Osteoblast (primary cell): ENCODE results near the gene DGKB. TPM values are rescaled to one million over a fixed set of nuclear protein-coding genes. Genes with fewer than 3 reads are reported as not detected.

Experiments used
- DNase-seq: peaks from one replicate; pipeline ENCODE4 v3.0.0; 2011; ENCODE audit warnings: low spot score, mixed read lengths; ENCODE audit not compliant: insufficient read length; ENCODE audit errors: missing footprints
- H2AFZ ChIP-seq: 2 replicates; pipeline ENCODE4 v1.6.0; 2011; ENCODE audit warnings: mild to moderate bottlenecking, low read length
- H3K27ac ChIP-seq: 2 replicates; pipeline ENCODE4 v1.5.1; 2011; ENCODE audit warnings: mild to moderate bottlenecking, low read depth, low read length, moderate library complexity
- H3K27me3 ChIP-seq: 2 replicates; pipeline ENCODE4 v1.6.0; 2012; ENCODE audit warnings: mild to moderate bottlenecking, control low read depth, inconsistent platforms, low read length, moderate library complexity; ENCODE audit not compliant: insufficient read depth
- H3K36me3 ChIP-seq: 2 replicates; pipeline ENCODE4 v1.5.1; 2011; ENCODE audit warnings: mild to moderate bottlenecking, low read length, control low read depth, moderate library complexity; ENCODE audit not compliant: insufficient read depth
- H3K4me1 ChIP-seq: 2 replicates; pipeline ENCODE4 v1.5.1; 2011; ENCODE audit warnings: mild to moderate bottlenecking, low read length, control low read depth, moderate library complexity; ENCODE audit not compliant: insufficient read depth
- H3K4me2 ChIP-seq: 2 replicates; pipeline ENCODE4 v1.6.0; 2011; ENCODE audit warnings: mild to moderate bottlenecking, low read length; ENCODE audit not compliant: insufficient read depth
- H3K4me3 ChIP-seq: fragments of 200-600 bp; sonication (generic); 3 replicates; pipeline ENCODE4 v1.5.1; 2012; ENCODE audit warnings: mild to moderate bottlenecking, low read length, inconsistent platforms; ENCODE audit not compliant: insufficient read depth
- H3K79me2 ChIP-seq: 2 replicates; pipeline ENCODE4 v1.6.0; 2012; ENCODE audit warnings: mild to moderate bottlenecking, low read length, control low read depth, inconsistent platforms; ENCODE audit not compliant: insufficient read depth
- H3K9me3 ChIP-seq: 2 replicates; pipeline ENCODE4 v1.5.1; 2011; ENCODE audit warnings: low read depth, low read length, control low read depth
- H4K20me1 ChIP-seq: 2 replicates; pipeline ENCODE4 v1.6.0; 2012; ENCODE audit warnings: mild to moderate bottlenecking, low read length, control low read depth; ENCODE audit not compliant: insufficient read depth
- total RNA-seq: library from RNA; depleted of rRNA; stranded (reverse); fragments of >200 nt; gene quantifications from 2 replicates; pipeline ENCODE4 v1.2.3, GENCODE V29; 2012
- TF ChIP-seq, protein P1 (sequence below): IDR thresholded peaks from 2 replicates; pipeline ENCODE4 v1.5.1; 2011; ENCODE audit warnings: mild to moderate bottlenecking, low read depth, low read length, moderate library complexity; ENCODE audit errors: extremely low read depth

The DGKB gene
- total RNA-seq, 1 donor: 1.1 TPM

DNA sequence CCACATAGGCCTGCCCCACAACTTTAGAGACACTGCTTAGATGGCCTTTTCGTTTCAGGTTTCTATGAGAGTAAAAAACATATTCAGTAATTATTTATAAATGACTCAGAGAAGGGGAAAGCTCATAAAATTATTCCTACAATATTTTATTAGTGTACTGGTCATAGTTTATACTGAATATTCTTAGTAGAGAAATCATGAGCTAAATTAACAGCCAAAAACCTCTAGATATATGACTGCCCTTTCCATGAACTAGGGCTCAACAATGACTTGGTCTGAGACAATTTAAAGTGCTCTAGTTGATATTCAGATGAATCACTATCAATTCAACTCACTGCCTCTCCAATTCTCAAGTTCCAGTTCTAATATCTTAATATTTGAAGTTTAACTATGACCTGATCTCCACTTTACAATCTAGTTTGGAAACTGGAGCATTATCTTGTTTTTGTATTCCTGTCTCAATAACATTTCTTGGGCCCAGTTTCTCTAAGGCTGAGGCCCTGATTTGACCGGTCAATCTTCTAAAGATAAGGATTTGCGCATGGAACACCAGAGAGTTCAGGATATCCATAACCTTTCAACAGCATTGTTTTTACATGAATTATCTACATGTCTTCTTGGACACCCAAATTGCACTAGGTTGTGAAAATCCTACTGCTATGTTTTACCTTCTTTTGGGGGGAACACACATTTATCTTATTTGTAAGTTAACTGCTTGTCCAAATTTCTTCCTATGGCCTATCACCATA lies 141.6 kb downstream of the DGKB start:
- Histone ChIP-seq H3K4me2 (peak overlapping the region; percentile 16), H3K4me1 (peaks cover 21% of the 10 kb centered on the region), H3K4me3 (no peak overlapping the region), H3K79me2 (no peaks in the 10 kb centered on the region), H3K27me3 (no peaks in the 10 kb centered on the region), H3K27ac (peak overlapping the region; percentile 58), H3K36me3 (no peaks in the 10 kb centered on the region), H2AFZ (no peak overlapping the region), H3K9me3 (no peaks in the 10 kb centered on the region), H4K20me1 (no peaks in the 10 kb centered on the region)
- no peak for DNase-seq
- TF ChIP-seq, protein P1, sequence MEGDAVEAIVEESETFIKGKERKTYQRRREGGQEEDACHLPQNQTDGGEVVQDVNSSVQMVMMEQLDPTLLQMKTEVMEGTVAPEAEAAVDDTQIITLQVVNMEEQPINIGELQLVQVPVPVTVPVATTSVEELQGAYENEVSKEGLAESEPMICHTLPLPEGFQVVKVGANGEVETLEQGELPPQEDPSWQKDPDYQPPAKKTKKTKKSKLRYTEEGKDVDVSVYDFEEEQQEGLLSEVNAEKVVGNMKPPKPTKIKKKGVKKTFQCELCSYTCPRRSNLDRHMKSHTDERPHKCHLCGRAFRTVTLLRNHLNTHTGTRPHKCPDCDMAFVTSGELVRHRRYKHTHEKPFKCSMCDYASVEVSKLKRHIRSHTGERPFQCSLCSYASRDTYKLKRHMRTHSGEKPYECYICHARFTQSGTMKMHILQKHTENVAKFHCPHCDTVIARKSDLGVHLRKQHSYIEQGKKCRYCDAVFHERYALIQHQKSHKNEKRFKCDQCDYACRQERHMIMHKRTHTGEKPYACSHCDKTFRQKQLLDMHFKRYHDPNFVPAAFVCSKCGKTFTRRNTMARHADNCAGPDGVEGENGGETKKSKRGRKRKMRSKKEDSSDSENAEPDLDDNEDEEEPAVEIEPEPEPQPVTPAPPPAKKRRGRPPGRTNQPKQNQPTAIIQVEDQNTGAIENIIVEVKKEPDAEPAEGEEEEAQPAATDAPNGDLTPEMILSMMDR: no peak

DNA sequence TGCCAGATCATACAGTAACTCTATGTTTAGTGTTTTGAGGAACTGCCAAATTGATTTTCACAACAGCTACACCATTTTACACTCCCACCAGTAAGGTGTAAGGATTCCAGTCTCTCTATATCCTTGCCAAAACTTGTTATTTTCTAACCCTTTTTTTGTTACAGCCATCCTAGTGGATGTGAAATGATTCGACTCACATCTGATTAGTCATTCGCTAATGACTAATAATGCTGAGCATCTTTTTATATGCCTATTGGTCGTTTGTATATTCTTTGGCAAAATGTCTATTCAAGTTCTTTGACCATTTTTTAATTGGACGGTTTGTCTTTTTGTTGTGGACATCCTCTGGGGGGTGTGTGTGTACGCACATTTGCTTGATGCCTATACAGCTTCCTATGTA lies 142.8 kb downstream of the DGKB start:
- no peaks in the 10 kb centered on the region for H3K79me2 ChIP-seq
- no peak overlapping the region for H3K4me3 ChIP-seq
- H2AFZ ChIP-seq: no peak overlapping the region
- TF ChIP-seq, protein P1: no peak
- no peaks in the 10 kb centered on the region for H3K27me3 ChIP-seq
- no peak overlapping the region for H3K27ac ChIP-seq
- H3K9me3 ChIP-seq: no peaks in the 10 kb centered on the region
- H3K4me2 ChIP-seq: no peak overlapping the region
- H4K20me1 ChIP-seq: no peaks in the 10 kb centered on the region
- no peak for DNase-seq
- no peaks in the 10 kb centered on the region for H3K36me3 ChIP-seq
- peaks cover 21% of the 10 kb centered on the region for H3K4me1 ChIP-seq

DNA sequence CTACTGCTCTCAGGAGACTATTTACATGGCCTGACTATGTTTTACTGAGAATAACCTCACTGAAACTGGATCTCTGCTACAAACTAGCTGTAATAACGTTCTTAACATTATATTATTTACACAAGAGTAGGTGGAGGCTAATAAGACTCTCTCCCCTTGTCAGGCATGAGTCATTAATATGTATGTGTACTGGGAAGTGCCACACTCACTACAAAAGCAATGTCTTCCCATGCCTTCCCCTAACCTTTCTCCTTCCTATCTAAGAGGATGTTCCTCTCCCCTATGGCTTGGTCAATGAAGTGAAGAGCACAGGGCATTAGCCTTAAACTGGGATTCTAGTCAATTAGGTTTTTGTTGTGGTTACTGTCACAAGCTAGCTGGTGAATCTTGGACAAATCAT lies 147.9 kb downstream of the DGKB start:
- H4K20me1 ChIP-seq: no peaks in the 10 kb centered on the region
- no peaks in the 10 kb centered on the region for H3K36me3 ChIP-seq
- peaks cover 7% of the 10 kb centered on the region for H3K4me1 ChIP-seq
- peak; percentile 35 for DNase-seq
- no peaks in the 10 kb centered on the region for H3K27me3 ChIP-seq
- H3K4me3 ChIP-seq: no peak overlapping the region
- H3K27ac ChIP-seq: peak overlapping the region; percentile 35
- TF ChIP-seq, protein P1: no peak
- H3K4me2 ChIP-seq: peak overlapping the region; percentile 5
- H2AFZ ChIP-seq: peak overlapping the region; percentile 22
- no peaks in the 10 kb centered on the region for H3K9me3 ChIP-seq
- H3K79me2 ChIP-seq: no peaks in the 10 kb centered on the region

DNA sequence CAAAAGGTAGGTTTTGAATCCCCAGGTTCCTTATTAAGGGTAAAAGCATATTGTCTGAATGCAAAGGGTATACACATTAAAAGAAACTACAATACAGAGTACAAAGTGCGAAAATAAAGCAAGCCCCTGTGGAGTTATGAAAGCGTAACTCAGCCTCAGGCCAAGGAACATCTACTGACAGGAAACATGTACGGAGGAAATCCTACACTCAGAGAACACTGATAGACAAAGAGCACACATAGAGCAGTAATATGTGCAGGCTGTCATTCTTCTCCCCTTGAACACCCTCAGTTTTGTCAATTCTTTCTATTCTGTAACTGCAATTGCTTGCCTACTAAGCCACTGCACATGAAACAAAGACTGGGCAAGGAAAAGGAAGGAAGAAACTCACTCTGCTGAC lies 150.2 kb downstream of the DGKB start:
- no peaks in the 10 kb centered on the region for H3K79me2 ChIP-seq
- no peak overlapping the region for H3K27ac ChIP-seq
- H3K36me3 ChIP-seq: no peaks in the 10 kb centered on the region
- TF ChIP-seq, protein P1: no peak
- H3K9me3 ChIP-seq: no peaks in the 10 kb centered on the region
- H3K4me2 ChIP-seq: no peak overlapping the region
- H4K20me1 ChIP-seq: no peaks in the 10 kb centered on the region
- DNase-seq: no peak
- H2AFZ ChIP-seq: no peak overlapping the region
- H3K27me3 ChIP-seq: no peaks in the 10 kb centered on the region
- peaks cover 15% of the 10 kb centered on the region for H3K4me1 ChIP-seq
- no peak overlapping the region for H3K4me3 ChIP-seq
